Vagina (tissue), 2 donors: ENCODE measurements around the gene GPN1.

ENCODE experiments used
- POLR2A ChIP-seq, 2 donors: fragments of 450-650 bp; IDR thresholded peaks; one replicate each; pipeline ENCODE4 v1.6.1; 2017; ENCODE audit warnings: antibody characterized with exemption in 2 of 2, mild to moderate bottlenecking in 2 of 2, moderate library complexity in 2 of 2
- POLR2AphosphoS5 ChIP-seq, 2 donors: sonication (generic); formaldehyde crosslinking; IDR thresholded peaks; one replicate each; pipeline ENCODE4 v1.9.0; 2017; ENCODE audit warnings: antibody characterized with exemption in 2 of 2, mild to moderate bottlenecking in 2 of 2, low read depth in 1 of 2; ENCODE audit not compliant: insufficient read depth in 1 of 2
- TF ChIP-seq, protein P1 (sequence below), 3 experiments: fragments of 450-650 bp in 2 of 3; fragments of 200-600 bp in 1 of 3; sonication (generic) in 1 of 3; IDR thresholded peaks; one replicate each; pipeline ENCODE4 v1.5.1; 2017 to 2019; ENCODE audit warnings: antibody characterized with exemption in 3 of 3, mild to moderate bottlenecking in 2 of 3, moderate library complexity in 2 of 3

DNA sequence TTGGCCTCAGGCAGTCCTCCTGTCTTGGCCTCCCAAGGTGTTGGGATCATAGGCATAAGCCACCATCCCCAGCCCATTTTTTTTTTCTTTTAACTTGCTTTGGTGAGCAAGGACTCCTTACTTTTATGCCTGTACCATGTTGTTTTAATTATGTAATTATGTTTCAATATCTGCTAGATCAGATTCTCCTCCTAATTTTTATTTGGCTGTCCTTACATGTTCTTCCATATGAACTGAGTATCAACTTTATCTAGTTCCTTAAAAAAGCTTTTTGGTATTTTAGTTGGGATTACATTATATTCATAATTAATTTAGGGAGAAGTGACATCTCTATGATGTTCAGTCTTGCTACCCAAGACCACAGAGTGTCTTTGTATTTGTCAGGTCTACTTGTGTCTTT lies 16.3 kb downstream of the GPN1 start:
- TF ChIP-seq POLR2A (IDR thresholded peaks at IDR 0.05) (no peak), POLR2AphosphoS5 (IDR thresholded peaks at IDR 0.05; ENCODE audit: insufficient read depth in 1 of 2, low read depth in 1 of 2) (no peak)
- TF ChIP-seq, protein P1, sequence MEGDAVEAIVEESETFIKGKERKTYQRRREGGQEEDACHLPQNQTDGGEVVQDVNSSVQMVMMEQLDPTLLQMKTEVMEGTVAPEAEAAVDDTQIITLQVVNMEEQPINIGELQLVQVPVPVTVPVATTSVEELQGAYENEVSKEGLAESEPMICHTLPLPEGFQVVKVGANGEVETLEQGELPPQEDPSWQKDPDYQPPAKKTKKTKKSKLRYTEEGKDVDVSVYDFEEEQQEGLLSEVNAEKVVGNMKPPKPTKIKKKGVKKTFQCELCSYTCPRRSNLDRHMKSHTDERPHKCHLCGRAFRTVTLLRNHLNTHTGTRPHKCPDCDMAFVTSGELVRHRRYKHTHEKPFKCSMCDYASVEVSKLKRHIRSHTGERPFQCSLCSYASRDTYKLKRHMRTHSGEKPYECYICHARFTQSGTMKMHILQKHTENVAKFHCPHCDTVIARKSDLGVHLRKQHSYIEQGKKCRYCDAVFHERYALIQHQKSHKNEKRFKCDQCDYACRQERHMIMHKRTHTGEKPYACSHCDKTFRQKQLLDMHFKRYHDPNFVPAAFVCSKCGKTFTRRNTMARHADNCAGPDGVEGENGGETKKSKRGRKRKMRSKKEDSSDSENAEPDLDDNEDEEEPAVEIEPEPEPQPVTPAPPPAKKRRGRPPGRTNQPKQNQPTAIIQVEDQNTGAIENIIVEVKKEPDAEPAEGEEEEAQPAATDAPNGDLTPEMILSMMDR (IDR thresholded peaks at IDR 0.05): no peak
